Pons (tissue), 1 donor: Measurements from ENCODE around the gene PDIA4.
"Not testable (repeated sequence)": the region's sequence is repeated elsewhere in the genome, so short reads cannot be mapped to it uniquely, and the experiment has no call there.

Experiments used
- DNase-seq: peaks from one replicate; pipeline ENCODE4 v3.0.0-alpha.2; 2016; ENCODE audit warnings: low spot score

The PDIA4 gene

GRCh38 chr7:149028346-149029109 is at the start of gene PDIA4:
TSS of gene PDIA4 (minus strand) at chr7:149028505. CDS start at chr7:149028408, 97 bp downstream.
- DNase-seq: peak; percentile 99

GRCh38 chr7:149077594-149077993 is 49.3 kb upstream of the PDIA4 start:
- no peak for DNase-seq

- DNase-seq: no peak
Measured at GRCh38 chr7:149075286-149075685, 47.0 kb upstream of the PDIA4 start.

GRCh38 chr7:149074116-149074885 is 46.0 kb upstream of the PDIA4 start:
- no peak for DNase-seq

GRCh38 chr7:149072438-149072775 is 44.1 kb upstream of the PDIA4 start:
- DNase-seq: no peak

GRCh38 chr7:149071641-149072437 is 43.5 kb upstream of the PDIA4 start:
- DNase-seq: no peak

GRCh38 chr7:149071182-149071635 is 42.9 kb upstream of the PDIA4 start:
- DNase-seq: no peak

GRCh38 chr7:149070372-149071125 is 42.2 kb upstream of the PDIA4 start:
- DNase-seq: no peak

GRCh38 chr7:149067869-149068268 is 39.6 kb upstream of the PDIA4 start:
- no peak for DNase-seq

- no peak for DNase-seq
Measured at GRCh38 chr7:149063476-149063875, 35.2 kb upstream of the PDIA4 start.

- not testable (repeated sequence) for DNase-seq
Measured at GRCh38 chr7:149062217-149062899, 34.1 kb upstream of the PDIA4 start.

GRCh38 chr7:149060156-149060555 is 31.9 kb upstream of the PDIA4 start:
- no peak for DNase-seq

- no peak for DNase-seq
Measured at GRCh38 chr7:149053885-149054284, 25.6 kb upstream of the PDIA4 start.

- DNase-seq: no peak
Measured at GRCh38 chr7:149053384-149053783, 25.1 kb upstream of the PDIA4 start.

GRCh38 chr7:149050941-149051340 is 22.6 kb upstream of the PDIA4 start:
- DNase-seq: no peak

GRCh38 chr7:149048805-149049204 is 20.5 kb upstream of the PDIA4 start:
- no peak for DNase-seq

GRCh38 chr7:149046416-149046815 is 18.1 kb upstream of the PDIA4 start:
- DNase-seq: no peak

- no peak for DNase-seq
Measured at GRCh38 chr7:149043936-149044335, 15.6 kb upstream of the PDIA4 start.

- DNase-seq: no peak
Measured at GRCh38 chr7:149041350-149041749, 13.0 kb upstream of the PDIA4 start.

GRCh38 chr7:149038641-149039040 is 10.3 kb upstream of the PDIA4 start:
- DNase-seq: not testable (repeated sequence)

- no peak for DNase-seq
Measured at GRCh38 chr7:149036676-149037075, 8.4 kb upstream of the PDIA4 start.
